Hepatocyte (in vitro differentiated cells): ENCODE measurements around the gene PLCG1. TPM values are rescaled to one million over a fixed set of nuclear protein-coding genes. Genes with fewer than 3 reads are reported as not detected.
A peak's percentile ranks its signal among the peaks of the same experiment; 100 is the strongest.

Experiments used
- DNase-seq: peaks from one replicate; pipeline ENCODE4 v3.0.0-alpha.2; 2016; ENCODE audit warnings: low spot score
- H2AFZ ChIP-seq: fragments of 200-600 bp; sonication (generic); 2 replicates; pipeline ENCODE4 v1.6.0; 2016; ENCODE audit warnings: antibody characterized with exemption, mild to moderate bottlenecking
- H3K27ac ChIP-seq: fragments of 200-600 bp; sonication (generic); 2 replicates; pipeline ENCODE4 v1.5.1; 2016; ENCODE audit warnings: mild to moderate bottlenecking
- H3K27me3 ChIP-seq: fragments of 200-600 bp; sonication (generic); 2 replicates; pipeline ENCODE4 v1.6.1; 2016
- H3K36me3 ChIP-seq: fragments of 200-600 bp; sonication (generic); replicated peaks from 2 replicates; pipeline ENCODE4 v1.5.1; 2016; ENCODE audit warnings: low read depth; ENCODE audit not compliant: insufficient read depth
- H3K4me1 ChIP-seq: fragments of 200-600 bp; sonication (generic); 2 replicates; pipeline ENCODE4 v1.5.1; 2016; ENCODE audit warnings: mild to moderate bottlenecking, moderate library complexity; ENCODE audit not compliant: insufficient read depth
- H3K4me2 ChIP-seq: fragments of 200-600 bp; sonication (generic); 2 replicates; pipeline ENCODE4 v1.6.0; 2016
- H3K4me3 ChIP-seq: fragments of 200-600 bp; sonication (generic); 2 replicates; pipeline ENCODE4 v1.5.1; 2016; ENCODE audit warnings: mild to moderate bottlenecking
- H3K79me2 ChIP-seq: fragments of 200-600 bp; sonication (generic); 2 replicates; pipeline ENCODE4 v1.6.0; 2017; ENCODE audit warnings: mild to moderate bottlenecking
- H3K9me2 ChIP-seq: fragments of 200-600 bp; sonication (generic); replicated peaks from 2 replicates; pipeline ENCODE4 v1.6.0; 2017; ENCODE audit warnings: mild to moderate bottlenecking; ENCODE audit not compliant: insufficient read depth
- H3K9me3 ChIP-seq: fragments of 200-600 bp; sonication (generic); 2 replicates; pipeline ENCODE4 v1.5.1; 2016; ENCODE audit warnings: low read depth, mild to moderate bottlenecking
- H4K20me1 ChIP-seq: fragments of 200-600 bp; sonication (generic); 2 replicates; pipeline ENCODE4 v1.6.0; 2016; ENCODE audit warnings: mild to moderate bottlenecking; ENCODE audit not compliant: insufficient read depth, poor library complexity, severe bottlenecking
- CTCF ChIP-seq: fragments of 200-600 bp; sonication (generic); IDR thresholded peaks from 2 replicates; pipeline ENCODE4 v1.5.1; 2016; ENCODE audit warnings: antibody characterized with exemption, mild to moderate bottlenecking; ENCODE audit not compliant: poor library complexity
- EZH2 ChIP-seq: fragments of 200-600 bp; sonication (generic); IDR thresholded peaks from 2 replicates; pipeline ENCODE4 v1.6.1; 2016; ENCODE audit warnings: antibody characterized with exemption, mild to moderate bottlenecking, borderline replicate concordance
- EZH2phosphoT487 ChIP-seq: fragments of 200-600 bp; sonication (generic); IDR thresholded peaks from one replicate; pipeline ENCODE4 v1.6.1; 2018; ENCODE audit warnings: antibody characterized with exemption, mild to moderate bottlenecking, low read depth, moderate library complexity; ENCODE audit not compliant: unreplicated experiment, severe bottlenecking
- WGBS: methylation state at CpG from one replicate; pipeline ENCODE4 v1.1.6; 2016; ENCODE audit warnings: low lambda C conversion rate; ENCODE audit errors: missing lambda C conversion rate; 5-methylcytosine and 5-hydroxymethylcytosine counted together
- polyA plus RNA-seq: library from polyadenylated mRNA; unstranded; fragments of >200 nt; fragmentation: Nextera tagmentation; extraction: Ambion mirVana; gene quantifications from 2 replicates; pipeline ENCODE4 v1.2.1, GENCODE V29; 2016
- total RNA-seq: library from RNA; depleted of rRNA; stranded (reverse); fragments of >200 nt; gene quantifications from 2 replicates; pipeline ENCODE4 v1.2.3, GENCODE V29; 2014

PLCG1 gene
- total and polyA plus RNA-seq, 2 experiments from 2014 or later = 52.7 to 73.2 TPM

GRCh38 chr20:41221614-41222218, 84.4 kb downstream of the PLCG1 start:
- WGBS = 97% methylated on average over 5 of the region's 5 CpGs
- Histone ChIP-seq H3K79me2 (no peaks in the 10 kb centered on the region), H3K27ac (peak overlapping the region; percentile 11)

GRCh38 chr20:41222296-41222695, 85.0 kb downstream of the PLCG1 start:
- no peak for DNase-seq
- 96% methylated on average over 1 of the region's 1 CpG for whole genome bisulfite sequencing
- H2AFZ ChIP-seq = no peak overlapping the region

More at GRCh38 chr20:41221614-41222218, 84.4 kb downstream of the PLCG1 start:
- no peaks in the 10 kb centered on the region for H3K27me3 ChIP-seq
- no peaks in the 10 kb centered on the region for H3K9me2 ChIP-seq
- H3K4me3 ChIP-seq = no peak overlapping the region
- DNase-seq = no peak
- no peaks in the 10 kb centered on the region for H3K36me3 ChIP-seq
- no peaks in the 10 kb centered on the region for H3K9me3 ChIP-seq
- H2AFZ ChIP-seq = no peak overlapping the region
- H3K4me2 ChIP-seq = no peak overlapping the region
- H3K4me1 ChIP-seq = no peaks in the 10 kb centered on the region
- H4K20me1 ChIP-seq = no peaks in the 10 kb centered on the region
- TF ChIP-seq EZH2 (no peak), EZH2phosphoT487 (no peak), CTCF (no peak)

GRCh38 chr20:41222703-41223102, 85.4 kb downstream of the PLCG1 start:
- Histone ChIP-seq H3K36me3 (no peaks in the 10 kb centered on the region), H2AFZ (no peak overlapping the region), H3K79me2 (no peaks in the 10 kb centered on the region), H3K9me2 (no peaks in the 10 kb centered on the region), H3K4me1 (no peaks in the 10 kb centered on the region), H3K27ac (peak overlapping the region; percentile 11), H4K20me1 (no peaks in the 10 kb centered on the region), H3K4me3 (no peak overlapping the region), H3K27me3 (no peaks in the 10 kb centered on the region), H3K9me3 (no peaks in the 10 kb centered on the region), H3K4me2 (no peak overlapping the region)
- TF ChIP-seq CTCF = no peak
- TF ChIP-seq EZH2phosphoT487 = no peak
- TF ChIP-seq EZH2 = no peak
- DNase-seq = no peak

More at GRCh38 chr20:41222296-41222695, 85.0 kb downstream of the PLCG1 start:
- Histone ChIP-seq H3K4me2 (no peak overlapping the region), H4K20me1 (no peaks in the 10 kb centered on the region), H3K4me1 (no peaks in the 10 kb centered on the region), H3K79me2 (no peaks in the 10 kb centered on the region), H3K9me2 (no peaks in the 10 kb centered on the region), H3K27me3 (no peaks in the 10 kb centered on the region), H3K9me3 (no peaks in the 10 kb centered on the region), H3K4me3 (no peak overlapping the region), H3K36me3 (no peaks in the 10 kb centered on the region), H3K27ac (peak overlapping the region; percentile 11)
- TF ChIP-seq CTCF = no peak
- TF ChIP-seq EZH2 = no peak
- TF ChIP-seq EZH2phosphoT487 = no peak

GRCh38 chr20:41223112-41223511, 85.8 kb downstream of the PLCG1 start:
- no peak overlapping the region for H2AFZ ChIP-seq
- no peaks in the 10 kb centered on the region for H3K9me2 ChIP-seq
- no peaks in the 10 kb centered on the region for H3K9me3 ChIP-seq
- H4K20me1 ChIP-seq = no peaks in the 10 kb centered on the region
- no peak overlapping the region for H3K4me3 ChIP-seq
- H3K27ac ChIP-seq = no peak overlapping the region
- H3K27me3 ChIP-seq = no peaks in the 10 kb centered on the region
- DNase-seq = no peak
- H3K4me2 ChIP-seq = no peak overlapping the region
- no peaks in the 10 kb centered on the region for H3K36me3 ChIP-seq
- no peak for TF ChIP-seq EZH2
- TF ChIP-seq CTCF = no peak
- H3K79me2 ChIP-seq = no peaks in the 10 kb centered on the region
- no peaks in the 10 kb centered on the region for H3K4me1 ChIP-seq
